Renal pelvis (tissue), 4 donors: ENCODE results near the gene COMTD1. TPM values are rescaled to one million over a fixed set of nuclear protein-coding genes. Genes with fewer than 3 reads are reported as not detected.
"Not testable (repeated sequence)": the region's sequence is repeated elsewhere in the genome, so short reads cannot be mapped to it uniquely, and the experiment has no call there.

Source experiments
- DNase-seq: peaks from one replicate; pipeline ENCODE4 v3.0.0-alpha.2; 2013
- polyA plus RNA-seq, 3 donors: library from polyadenylated mRNA; unstranded; fragments of 120-200 nt; gene quantifications; one replicate each; pipeline ENCODE4 v1.2.1, GENCODE V29; 2013; ENCODE audit not compliant: insufficient read length in 3 of 3

The COMTD1 gene
- polyA plus RNA-seq, 3 donors = 8.5 to 13.0 (median 11.4) TPM

DNA sequence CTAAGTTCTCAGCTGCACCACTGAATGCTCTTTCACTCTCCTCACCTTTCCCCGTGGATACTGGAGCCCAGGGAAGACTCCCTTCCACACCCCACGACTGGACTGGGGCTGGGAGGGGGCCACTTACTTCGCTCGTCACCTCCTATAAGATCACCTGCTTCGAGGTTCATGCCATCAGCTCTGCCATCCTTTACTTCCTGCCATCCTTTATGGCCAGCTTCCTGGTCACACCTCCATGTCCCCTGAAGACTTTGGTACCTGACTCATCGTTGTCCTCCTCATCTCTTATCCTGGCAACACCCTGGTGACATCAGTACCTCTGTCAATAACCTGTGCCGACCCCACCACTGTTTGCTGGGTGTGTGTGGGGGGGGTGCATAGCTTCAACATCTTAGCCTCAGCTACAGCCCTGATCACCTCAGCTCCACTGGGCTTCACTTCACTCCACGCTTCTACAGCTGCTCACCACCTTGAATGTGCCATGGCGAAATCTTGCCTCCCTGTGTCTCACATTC lies 33.9 kb downstream of the COMTD1 start:
- DNase-seq = no peak

DNA sequence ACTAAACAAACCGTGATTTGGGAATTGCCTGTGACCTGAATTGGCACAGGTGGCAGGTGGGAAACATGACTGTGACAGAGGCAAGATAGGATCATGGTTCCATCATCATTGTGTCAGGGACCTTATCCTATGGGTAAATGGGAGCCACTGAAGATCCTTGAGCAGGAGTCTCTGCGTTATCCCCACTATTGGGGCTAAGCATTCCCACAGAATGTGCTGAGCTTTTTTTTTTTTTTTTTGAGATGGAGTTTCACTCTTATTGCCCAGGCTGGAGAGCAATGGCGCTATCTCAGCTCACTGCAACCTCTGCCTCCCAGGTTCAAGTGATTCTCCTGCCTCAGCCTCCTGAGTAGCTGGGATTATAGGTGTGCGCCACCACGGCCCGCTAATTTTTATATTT lies 35.8 kb downstream of the COMTD1 start:
- DNase-seq = not testable (repeated sequence)

DNA sequence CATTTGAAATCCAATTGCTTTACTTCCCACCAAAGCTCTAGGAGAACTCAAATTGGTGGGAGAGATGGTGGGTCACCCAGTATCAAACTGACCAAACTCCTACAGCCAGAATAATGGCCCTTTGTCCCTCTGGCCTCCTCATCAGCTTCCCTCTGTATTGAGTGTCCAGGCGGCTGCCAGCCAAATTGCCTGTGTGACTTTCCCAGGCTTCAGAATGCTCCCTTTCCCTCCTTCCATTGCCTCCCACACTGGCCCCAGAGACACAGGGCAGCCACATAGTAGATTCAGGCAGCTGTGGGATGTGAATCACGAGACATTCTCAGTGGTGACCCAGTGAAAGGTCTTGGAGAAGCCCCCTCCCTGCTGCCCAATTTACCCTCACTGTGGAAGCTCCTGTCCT lies 37.9 kb downstream of the COMTD1 start:
- DNase-seq = no peak

DNA sequence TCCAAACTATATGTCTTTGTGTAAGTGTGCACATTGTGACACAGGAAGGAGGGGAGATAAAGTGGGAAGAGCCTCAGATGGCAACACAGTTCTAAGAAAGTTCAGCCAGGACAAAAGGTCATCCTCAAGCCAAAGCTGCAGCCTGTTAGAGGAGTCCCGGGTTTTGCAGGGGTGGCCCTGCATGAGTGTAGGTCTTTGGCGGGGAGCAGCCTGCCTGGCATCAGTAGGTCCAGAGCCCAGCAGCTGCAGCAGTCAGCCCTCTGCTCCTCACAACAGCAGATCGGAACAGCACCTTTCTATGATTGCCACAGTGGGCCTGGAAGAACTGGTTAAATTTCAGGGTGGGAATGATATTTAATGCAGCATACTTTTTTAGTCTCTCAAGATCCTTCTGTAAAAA lies 38.7 kb downstream of the COMTD1 start:
- no peak for DNase-seq

DNA sequence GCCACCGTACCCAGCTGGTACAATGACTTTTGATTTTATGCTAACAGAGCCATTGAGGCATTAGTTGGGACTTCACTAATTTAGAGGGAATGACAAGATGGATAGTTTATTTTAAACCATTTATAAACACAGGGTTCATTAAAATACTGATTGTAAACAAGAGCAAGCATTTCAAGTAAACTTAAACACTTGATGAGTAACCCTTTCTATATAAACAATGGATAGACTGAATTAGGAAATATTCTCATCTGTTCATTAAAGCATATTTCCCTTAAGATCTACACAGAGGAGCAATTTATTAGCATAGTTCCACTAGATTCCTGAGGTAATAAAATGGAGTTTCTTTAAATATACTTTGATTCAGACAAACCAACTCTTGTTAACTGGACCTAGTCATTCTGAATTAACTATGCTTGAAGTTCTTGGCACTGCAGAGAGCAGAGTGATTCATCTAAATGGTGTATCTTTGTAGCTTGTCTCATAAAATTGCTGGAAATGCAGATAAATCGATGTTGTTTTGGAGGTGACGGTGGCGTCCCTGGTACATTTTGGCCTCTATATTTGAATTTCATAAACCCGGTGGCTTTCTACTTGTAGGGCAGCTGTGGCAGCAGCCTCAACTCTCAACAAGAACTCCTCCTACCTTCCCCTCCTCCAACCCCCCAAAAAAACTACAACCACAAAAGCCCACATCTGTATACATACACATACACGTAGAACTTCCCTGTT lies 40.6 kb downstream of the COMTD1 start:
- no peak for DNase-seq

DNA sequence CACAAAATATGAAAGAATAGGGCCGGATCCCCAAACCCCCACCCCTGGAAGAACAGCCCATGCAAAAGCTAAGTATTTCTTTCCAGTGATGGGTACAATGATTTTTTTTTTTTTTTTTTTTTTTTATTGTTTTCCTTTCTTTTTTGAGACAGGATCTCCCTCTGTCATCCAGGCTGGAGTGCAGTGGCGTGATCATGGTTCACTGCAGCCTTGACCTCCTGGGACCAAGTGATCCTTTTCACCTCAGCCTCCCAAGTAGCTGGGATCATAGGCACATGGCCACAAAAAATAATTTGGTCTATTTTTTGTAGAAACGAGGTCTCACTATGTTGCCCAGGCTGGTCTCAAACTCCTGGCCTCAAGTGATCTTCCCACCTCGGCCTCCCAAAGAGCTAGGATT lies 41.1 kb downstream of the COMTD1 start:
- DNase-seq = not testable (repeated sequence)

DNA sequence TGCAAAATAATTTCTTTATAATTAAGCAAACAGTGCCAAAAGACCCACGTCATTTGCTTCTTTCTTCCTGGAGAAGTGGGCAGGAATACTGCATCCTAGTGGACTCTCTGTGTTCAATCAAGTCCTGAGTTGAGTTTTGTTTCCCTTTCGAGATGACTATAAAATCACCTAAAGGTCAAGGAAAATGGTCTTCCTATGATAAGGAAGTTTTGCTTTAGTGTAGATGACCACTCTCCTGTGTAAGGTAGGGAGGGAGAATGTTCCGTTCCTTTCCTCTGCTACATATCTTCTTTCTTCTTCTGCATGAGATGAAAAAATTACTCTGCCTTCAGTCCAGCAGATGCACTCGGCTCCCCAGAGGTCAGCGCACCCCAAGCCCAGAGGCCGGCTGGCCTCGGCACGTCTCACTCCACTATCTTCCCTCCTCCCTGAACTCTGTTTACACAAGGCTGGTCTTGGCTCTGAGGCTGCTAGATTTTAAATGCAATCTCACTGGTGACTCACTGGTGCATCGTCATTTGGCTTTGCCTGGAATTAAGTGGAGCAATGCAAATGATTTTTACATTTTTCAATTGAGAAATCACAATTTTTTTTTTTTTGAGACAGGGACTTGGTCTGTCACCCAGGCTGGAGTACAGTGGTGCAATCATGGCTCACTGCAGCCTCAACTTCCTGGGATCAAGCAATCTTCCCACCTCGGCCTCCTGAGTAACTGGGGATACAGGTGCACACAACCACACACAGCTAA lies 43.8 kb downstream of the COMTD1 start:
- DNase-seq = no peak

DNA sequence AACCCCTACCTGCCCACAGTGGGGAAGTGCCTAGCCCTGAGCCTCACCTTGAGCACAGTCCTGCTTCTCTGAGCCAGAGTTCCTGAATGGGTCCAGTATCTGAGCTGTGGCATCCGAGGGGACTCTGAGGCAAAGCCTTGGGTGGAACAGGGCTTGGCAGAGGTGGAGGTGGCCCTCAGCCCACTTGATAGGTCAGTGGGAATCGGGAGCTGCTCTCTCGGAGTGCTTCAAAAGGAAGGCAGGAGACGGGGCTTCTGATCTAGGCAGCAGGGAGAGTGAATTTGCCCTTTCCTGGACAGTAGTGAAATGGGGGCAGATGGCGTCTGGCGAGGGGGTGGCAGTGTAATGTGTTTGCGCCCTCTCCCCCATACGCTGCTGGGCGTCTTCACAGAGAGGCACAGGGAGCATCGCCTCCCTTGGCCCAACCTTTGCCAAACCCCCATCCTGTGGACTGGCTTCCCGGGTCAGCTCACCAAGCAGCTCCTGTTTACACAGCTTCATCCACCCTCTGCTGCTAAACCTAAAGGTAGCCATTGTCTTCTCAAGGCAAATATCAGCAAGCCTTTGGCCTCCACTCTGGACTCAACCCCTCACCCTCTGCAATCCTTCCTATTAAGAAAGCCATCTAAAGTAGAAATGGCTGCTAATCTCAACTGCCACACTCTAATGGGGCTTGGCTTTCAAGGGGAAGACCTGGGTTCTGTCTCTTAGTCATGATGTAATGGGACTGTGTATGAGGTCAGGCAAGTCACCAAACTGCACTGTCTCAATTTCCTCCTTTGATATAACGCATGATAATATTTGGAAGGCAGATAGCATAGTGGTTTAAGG lies 46.3 kb downstream of the COMTD1 start:
- no peak for DNase-seq

DNA sequence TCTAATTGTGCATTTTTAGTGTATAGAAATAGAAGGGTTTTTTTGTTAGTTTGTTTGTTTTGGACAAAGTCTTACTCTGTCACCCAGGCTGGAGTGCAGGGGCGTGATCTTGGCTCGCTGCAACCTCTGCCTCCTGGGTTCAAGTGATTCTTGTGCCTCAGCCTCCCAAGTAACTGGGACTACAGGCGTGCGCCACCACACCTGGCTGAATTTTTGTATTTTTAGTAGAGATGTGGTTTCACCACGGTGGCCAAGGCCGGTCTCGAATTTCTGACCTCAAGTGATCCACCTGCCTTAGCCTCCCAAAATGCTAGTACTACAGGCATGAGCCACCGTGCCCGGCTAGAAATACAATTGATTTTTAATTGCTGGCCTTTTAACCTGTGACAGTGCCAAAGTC lies 47.2 kb downstream of the COMTD1 start:
- not testable (repeated sequence) for DNase-seq

DNA sequence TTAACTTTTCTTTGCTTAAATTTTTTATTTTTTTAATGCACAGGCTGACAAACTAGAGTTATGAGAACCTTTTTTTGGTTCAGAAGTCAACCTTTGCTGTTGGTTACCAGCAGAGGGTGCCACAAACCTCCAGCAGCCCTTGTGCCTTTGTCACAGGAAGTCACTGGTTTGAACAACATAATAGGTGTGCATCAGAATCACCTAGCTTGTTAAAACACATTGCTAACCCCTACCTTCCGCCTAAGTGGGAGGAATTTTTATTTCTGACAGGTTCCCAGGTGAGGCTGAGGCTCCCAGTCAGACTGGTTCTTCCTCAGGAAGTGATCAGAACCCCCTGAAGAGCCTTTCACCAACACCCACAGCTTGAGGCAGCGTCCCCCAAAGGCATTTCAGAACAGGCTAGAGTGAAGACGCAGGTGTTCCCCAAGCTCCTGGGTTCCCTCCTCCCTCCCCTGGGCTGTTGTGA lies 47.8 kb downstream of the COMTD1 start:
- DNase-seq = peak; percentile 42

DNA sequence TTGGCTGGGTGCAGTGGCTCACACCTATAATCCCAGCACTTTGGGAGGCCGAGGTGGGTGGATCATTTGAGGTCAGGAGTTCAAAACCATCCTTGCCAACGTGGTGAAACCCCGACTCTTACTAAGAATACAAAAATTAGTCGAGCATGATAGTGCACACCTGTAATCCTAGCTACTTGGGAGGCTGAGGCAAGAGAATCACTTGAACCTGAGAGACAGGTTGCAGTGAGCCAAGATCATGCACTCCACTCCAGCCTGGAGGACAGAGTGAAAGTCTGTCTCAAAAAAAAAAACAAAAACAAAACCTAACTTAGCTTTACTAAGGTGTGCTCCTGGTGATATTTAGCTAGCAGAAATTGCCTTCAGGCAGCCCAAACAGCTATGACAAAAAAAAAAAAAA lies 49.4 kb downstream of the COMTD1 start:
- DNase-seq = no peak

Other genes starting within 250 kb of the COMTD1 start
- 10 to 100 TPM in 2 of 3 donors, 1 to 10 TPM in 1; 9.6 to 15.1 (median 13.2) TPM for gene SAMD8, start 124.3 kb downstream of the COMTD1 start, polyA plus RNA-seq
- gene VDAC2, start 25.2 kb downstream of the COMTD1 start, polyA plus RNA-seq = 100 to 1,000 TPM; 206 to 247 (median 237) TPM
- gene ZNF503, start 165.8 kb upstream of the COMTD1 start, polyA plus RNA-seq = 10 to 100 TPM; 66.8 to 93.0 (median 75.9) TPM
- 10 to 100 TPM; 16.3 to 24.7 (median 22.1) TPM for gene LRMDA, start 195.7 kb upstream of the COMTD1 start, polyA plus RNA-seq